Bronchial epithelial cell (primary cell): ENCODE data around the gene MGLL. TPM values are rescaled to one million over a fixed set of nuclear protein-coding genes. Genes with fewer than 3 reads are reported as not detected.
A peak's percentile ranks its signal among the peaks of the same experiment; 100 is the strongest.
"Not testable (repeated sequence)": the region's sequence is repeated elsewhere in the genome, so short reads cannot be mapped to it uniquely, and the experiment has no call there.

Source experiments
- DNase-seq: peaks from one replicate; pipeline ENCODE4 v3.0.0-alpha.2; 2010; ENCODE audit warnings: low read depth
- FAIRE-seq: peaks from 2 replicates; lab custom pipeline; 2011; peaks lifted over from hg19 to GRCh38; lab: Jason Lieb, UNC
- H3K27me3 ChIP-seq: 2 replicates; pipeline ENCODE4 v1.5.1; 2011; ENCODE audit warnings: low read length; ENCODE audit not compliant: control insufficient read depth, insufficient read depth
- H3K36me3 ChIP-seq: 2 replicates; pipeline ENCODE4 v1.5.1; 2011; ENCODE audit warnings: low read length; ENCODE audit not compliant: control insufficient read depth, insufficient read depth
- H3K4me3 ChIP-seq: 2 replicates; pipeline ENCODE4 v1.5.1; 2011; ENCODE audit warnings: mild to moderate bottlenecking, low read depth, low read length, control low read depth
- total RNA-seq: library from RNA; depleted of rRNA; stranded (reverse); fragments of >200 nt; gene quantifications from 2 replicates; pipeline ENCODE4 v1.2.1, GENCODE V29; 2014
- TF ChIP-seq, protein P1 (sequence below): IDR thresholded peaks from 2 replicates; pipeline ENCODE4 v1.5.1; 2011; ENCODE audit warnings: mild to moderate bottlenecking, moderate library complexity, low read length, control low read depth, inconsistent platforms; ENCODE audit not compliant: insufficient read depth, severe bottlenecking

The MGLL gene
- total RNA-seq, 1 donor from 2014 or later: 25.5 TPM

DNA sequence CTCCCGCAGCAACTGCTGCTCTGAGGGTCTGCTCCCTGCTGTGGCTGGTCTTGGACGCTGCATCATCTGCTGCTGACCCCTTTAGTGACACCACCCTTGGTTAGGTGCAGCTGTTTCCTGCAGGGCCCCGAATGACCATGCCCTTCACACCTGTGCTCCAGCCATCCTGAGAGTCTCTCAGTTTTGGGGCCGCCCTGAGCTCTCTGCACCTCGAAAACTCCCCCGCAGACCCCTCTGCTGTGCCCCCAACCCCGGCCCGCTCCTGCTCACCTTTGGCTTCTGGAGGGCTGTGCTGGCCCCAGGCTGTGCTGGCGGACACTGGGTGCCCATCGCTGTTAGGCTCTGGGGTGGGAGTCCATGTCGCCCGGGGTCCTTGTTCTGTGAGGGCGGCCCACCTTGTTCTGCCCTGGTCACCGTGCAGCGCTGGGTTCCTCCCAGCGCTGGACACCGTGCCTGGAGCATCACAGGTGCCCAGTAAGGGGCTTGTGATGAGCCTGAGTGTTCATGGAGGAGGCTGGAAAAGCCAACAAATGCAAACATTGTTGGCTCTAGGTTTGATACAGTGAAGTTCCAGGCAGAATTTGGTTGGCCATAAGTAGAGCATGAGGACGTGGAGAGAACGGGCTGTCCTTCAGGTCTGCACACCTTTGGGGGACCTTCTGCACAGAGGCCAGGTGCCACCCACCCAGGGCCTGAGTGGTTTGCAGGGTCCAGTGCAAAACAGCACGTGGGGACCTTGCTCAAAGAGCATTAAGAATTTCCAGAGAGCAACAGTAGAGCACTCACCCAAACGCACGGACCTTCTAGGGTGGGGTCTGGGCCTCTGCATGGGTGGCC is 137.2 kb downstream of the MGLL start:
- Histone ChIP-seq H3K4me3 (no peak overlapping the region), H3K36me3 (no peaks in the 10 kb centered on the region), H3K27me3 (no peaks in the 10 kb centered on the region)
- TF ChIP-seq, protein P1, sequence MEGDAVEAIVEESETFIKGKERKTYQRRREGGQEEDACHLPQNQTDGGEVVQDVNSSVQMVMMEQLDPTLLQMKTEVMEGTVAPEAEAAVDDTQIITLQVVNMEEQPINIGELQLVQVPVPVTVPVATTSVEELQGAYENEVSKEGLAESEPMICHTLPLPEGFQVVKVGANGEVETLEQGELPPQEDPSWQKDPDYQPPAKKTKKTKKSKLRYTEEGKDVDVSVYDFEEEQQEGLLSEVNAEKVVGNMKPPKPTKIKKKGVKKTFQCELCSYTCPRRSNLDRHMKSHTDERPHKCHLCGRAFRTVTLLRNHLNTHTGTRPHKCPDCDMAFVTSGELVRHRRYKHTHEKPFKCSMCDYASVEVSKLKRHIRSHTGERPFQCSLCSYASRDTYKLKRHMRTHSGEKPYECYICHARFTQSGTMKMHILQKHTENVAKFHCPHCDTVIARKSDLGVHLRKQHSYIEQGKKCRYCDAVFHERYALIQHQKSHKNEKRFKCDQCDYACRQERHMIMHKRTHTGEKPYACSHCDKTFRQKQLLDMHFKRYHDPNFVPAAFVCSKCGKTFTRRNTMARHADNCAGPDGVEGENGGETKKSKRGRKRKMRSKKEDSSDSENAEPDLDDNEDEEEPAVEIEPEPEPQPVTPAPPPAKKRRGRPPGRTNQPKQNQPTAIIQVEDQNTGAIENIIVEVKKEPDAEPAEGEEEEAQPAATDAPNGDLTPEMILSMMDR: no peak
- FAIRE-seq (no peak), DNase-seq (no peak)

DNA sequence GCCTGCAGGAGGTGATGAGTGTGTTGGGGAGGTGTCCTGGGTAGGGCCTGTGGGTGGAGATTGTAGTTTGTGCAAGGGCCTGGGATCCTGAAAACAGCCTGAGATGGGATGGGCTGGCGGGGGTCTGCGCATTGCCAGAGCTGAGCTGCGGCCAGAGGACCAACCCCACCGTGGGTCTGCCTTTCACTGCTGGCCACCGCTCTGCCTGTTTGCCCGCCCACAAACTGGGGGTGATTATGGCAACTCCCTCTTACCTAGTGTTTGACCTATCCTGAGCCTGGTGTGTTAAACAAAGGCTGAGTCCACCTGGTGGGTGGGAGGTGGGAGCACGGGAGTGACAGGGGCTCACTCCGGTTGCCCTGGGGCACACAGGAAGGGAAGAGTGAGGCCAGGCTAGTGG is 139.8 kb downstream of the MGLL start:
- Histone ChIP-seq H3K27me3 (no peaks in the 10 kb centered on the region), H3K4me3 (no peak overlapping the region), H3K36me3 (no peaks in the 10 kb centered on the region)
- TF ChIP-seq, protein P1: no peak
- no peak for FAIRE-seq
- DNase-seq: no peak

DNA sequence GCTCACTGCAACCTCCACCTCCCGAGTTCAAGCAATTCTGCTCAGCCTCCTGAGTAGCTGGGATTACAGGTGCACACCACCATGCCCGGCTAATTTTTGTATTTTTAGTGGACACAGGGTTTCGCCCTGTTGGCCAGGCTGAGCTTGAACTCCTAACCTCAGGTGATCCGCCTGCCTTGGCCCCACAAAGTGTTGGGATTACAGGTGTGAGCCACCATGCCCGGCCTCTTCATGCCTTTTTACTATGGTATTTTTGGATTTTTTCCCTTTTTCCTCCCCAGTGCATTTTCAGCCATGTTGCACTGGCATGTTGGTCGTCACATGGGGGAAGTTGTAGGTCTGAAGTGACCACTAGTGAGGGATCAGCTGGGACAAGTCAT is 140.2 kb downstream of the MGLL start:
- H3K36me3 ChIP-seq, H3K27me3 ChIP-seq, DNase-seq, FAIRE-seq, H3K4me3 ChIP-seq: not testable (repeated sequence)

DNA sequence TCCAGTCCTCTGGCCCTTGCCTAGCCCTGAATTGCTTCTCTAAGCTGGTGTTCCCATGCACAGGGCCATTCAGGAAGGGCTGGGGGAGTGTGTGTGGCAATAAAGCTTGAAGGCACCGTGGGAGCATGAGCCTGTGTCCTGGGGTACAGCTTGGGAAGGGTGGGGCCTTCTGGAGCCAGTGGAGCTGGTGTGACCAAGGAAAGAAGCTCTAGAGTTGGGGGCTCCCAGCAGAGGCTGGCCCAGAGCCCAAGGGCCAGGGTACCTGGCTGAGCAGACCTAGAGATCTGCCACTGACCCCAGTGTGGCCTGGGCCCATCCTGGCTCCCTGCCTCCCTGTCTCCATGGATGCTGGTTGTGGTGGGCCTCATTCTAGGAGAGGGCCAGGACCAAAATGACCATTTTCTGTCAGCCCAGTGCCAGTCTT is 141.5 kb downstream of the MGLL start:
- DNase-seq: no peak
- TF ChIP-seq, protein P1: no peak

DNA sequence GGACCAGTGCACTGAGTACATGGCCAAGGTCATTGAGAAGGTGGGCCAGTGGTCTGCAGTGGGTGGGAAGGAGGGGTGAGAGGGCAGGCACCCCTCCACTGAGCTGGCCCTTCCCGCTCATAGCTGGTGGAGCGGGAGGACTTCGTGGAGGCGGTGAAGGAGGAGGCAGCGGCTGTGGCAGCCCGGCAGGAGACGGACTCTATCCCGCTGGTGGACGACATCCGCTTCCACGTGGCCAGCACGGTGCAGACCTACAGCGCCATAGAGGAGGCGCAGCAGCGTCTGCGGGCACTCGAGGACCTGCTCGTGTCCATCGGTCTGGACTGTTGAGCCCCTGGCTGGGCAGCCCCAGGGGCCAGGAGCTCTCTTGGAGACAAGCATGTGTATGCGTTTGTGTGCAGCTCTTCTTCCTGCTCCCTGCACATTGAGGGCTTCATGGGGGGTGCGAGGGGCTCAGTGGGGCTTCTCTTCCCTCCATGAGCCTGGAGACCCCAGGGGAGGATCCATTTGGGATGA is 142.1 kb downstream of the MGLL start:
- DNase-seq (no peak), FAIRE-seq (no peak)
- Histone ChIP-seq H3K27me3 (no peaks in the 10 kb centered on the region), H3K36me3 (no peaks in the 10 kb centered on the region), H3K4me3 (no peak overlapping the region)
- TF ChIP-seq, protein P1: no peak

More for the DNA sequence above, 141.5 kb downstream of the MGLL start:
- FAIRE-seq: no peak
- Histone ChIP-seq H3K36me3 (no peaks in the 10 kb centered on the region), H3K4me3 (no peak overlapping the region), H3K27me3 (no peaks in the 10 kb centered on the region)

DNA sequence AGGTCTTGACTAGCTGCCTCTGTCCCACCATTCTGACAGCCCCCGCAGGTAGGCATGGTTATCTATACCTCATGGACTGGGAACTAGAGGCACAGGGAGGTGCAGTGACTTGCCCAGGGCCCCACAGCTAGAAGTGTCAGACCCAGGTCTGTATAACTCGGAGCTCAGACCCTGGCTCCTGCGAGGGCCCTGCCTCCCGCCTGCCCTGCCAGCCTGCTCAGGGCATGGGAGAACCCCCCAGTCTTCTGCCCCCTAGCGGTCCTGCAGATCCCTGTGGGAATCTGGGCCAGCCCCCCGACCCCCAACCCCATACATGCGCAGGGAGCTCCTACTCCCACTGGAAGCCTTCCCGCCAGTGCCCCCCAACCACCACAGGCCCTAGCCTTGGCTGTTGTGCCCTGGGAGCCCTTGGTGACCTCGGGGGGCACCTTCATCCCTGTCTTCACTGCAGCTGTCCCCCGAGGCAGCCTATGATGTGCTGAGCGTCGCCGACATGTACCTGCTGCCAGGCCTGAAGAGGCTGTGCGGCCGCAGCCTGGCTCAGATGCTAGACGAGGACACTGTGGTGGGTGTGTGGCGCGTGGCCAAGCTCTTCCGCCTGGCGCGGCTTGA is 142.7 kb downstream of the MGLL start:
- FAIRE-seq: no peak
- DNase-seq: no peak
- Histone ChIP-seq H3K4me3 (no peak overlapping the region), H3K36me3 (no peaks in the 10 kb centered on the region), H3K27me3 (no peaks in the 10 kb centered on the region)
- TF ChIP-seq, protein P1: peak; percentile 30
